SK-N-MC (cell line): ENCODE measurements around the gene BTK.

Experiments
- EZH2 ChIP-seq: fragments of 200-600 bp; sonication (generic); IDR thresholded peaks from one replicate; pipeline ENCODE4 v1.6.1; 2017; ENCODE audit warnings: antibody characterized with exemption
- FOXP2 ChIP-seq: optimal IDR thresholded peaks from 2 replicates; pipeline ENCODE3; 2011; ENCODE audit warnings: mild to moderate bottlenecking, moderate library complexity; ENCODE audit not compliant: insufficient read depth; ENCODE audit errors: extremely low read length, control extremely low read depth
- POLR2AphosphoS5 ChIP-seq: IDR thresholded peaks from 2 replicates; pipeline ENCODE4 v1.6.1; 2012; ENCODE audit warnings: mild to moderate bottlenecking, low read depth, low read length, borderline replicate concordance

DNA sequence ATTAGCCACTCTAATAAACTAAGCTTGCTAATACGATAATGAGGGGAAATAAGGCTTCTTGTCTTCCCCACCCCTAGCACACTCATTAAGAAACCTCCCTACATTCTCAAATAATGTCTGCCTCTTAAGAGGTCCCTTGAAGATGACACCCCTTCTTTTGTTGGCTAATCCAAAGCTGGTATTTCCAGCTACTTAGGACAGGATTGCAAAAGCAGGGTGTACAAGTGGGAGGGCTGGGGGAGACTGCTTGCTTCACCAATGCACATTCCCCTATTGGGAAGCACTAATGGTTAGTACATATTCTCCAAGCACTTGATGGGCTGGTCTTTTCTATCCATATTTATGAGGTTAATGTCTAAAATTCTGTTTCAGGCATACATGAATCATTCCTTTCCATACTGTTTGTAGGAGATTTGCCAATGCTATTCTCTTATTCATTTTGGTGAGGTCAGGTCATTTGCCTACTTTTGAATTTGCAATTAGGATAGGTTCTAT, 20.6 kb downstream of the BTK start:
- TF ChIP-seq POLR2AphosphoS5 = no peak
- no peak for TF ChIP-seq EZH2
- TF ChIP-seq FOXP2 = no peak
